ENCODE data around the gene ARMC8.

- no peak for TF ChIP-seq CTCF (IDR thresholded peaks at IDR 0.05 in 8 of 11, conservative IDR thresholded peaks at IDR 0.05 in 3 of 11)
- no peak for TF ChIP-seq POLR2AphosphoS5 (IDR thresholded peaks at IDR 0.05)
- TF ChIP-seq POLR2A (IDR thresholded peaks at IDR 0.05), result no peak
Measured at GRCh38 chr3:138172625-138173024, 14.5 kb upstream of the ARMC8 start.

All from spleen (tissue), 7 donors.